Fibroblast of lung (primary cell): ENCODE results near the gene OLAH.

Experiments
- CTCF ChIP-seq, 2 donors: IDR thresholded peaks in 1 of 2; conservative IDR thresholded peaks in 1 of 2; 1 replicate in 1 of 2; 2 replicates in 1 of 2; pipeline ENCODE4 v1.5.1; 2011 to 2012; ENCODE audit warnings: low read length in 2 of 2, control low read depth in 1 of 2, inconsistent platforms in 1 of 2, low read depth in 1 of 2, mild to moderate bottlenecking in 1 of 2
- EZH2 ChIP-seq: IDR thresholded peaks from 2 replicates; pipeline ENCODE4 v1.5.1; 2012; ENCODE audit warnings: low read length, control low read depth, mild to moderate bottlenecking; ENCODE audit errors: missing control alignments

DNA sequence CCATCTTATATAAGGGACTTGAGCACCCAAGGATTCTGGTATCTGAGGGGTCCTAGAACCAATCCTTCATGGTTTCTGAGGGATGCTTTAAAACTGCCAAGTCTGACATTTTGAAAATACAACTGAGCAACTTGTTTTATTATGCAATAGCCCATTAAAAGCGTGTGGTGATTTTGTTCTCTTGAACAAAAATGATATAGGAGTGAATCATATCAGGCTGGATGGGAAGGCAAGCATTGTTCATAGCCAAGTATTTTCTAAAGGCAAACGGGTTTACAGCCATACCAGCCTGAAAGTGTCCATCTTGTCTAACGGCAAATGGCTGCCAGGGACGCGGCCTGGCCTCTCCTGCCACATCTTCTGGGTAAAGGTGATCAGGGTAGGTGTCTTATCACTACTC, 76.8 kb downstream of the OLAH start:
- no peak for TF ChIP-seq CTCF (conservative IDR thresholded peaks at IDR 0.05 in 1 of 2, IDR thresholded peaks at IDR 0.05 in 1 of 2; ENCODE audit: low read depth in 1 of 2, low read length in 2 of 2)
- no peak for TF ChIP-seq EZH2
